Lower lobe of right lung (tissue), 2 donors: ENCODE results near the gene CPEB1. TPM values are rescaled to one million over a fixed set of nuclear protein-coding genes. Genes with fewer than 3 reads are reported as not detected.

ENCODE experiments used
- ATAC-seq, 2 donors: fragments of 200-7000 bp; cut with Tn5 transposase; one replicate each; pipeline ENCODE4 v1.9.1; 2020 to 2022; ENCODE audit warnings: mild to moderate bottlenecking in 2 of 2, moderate library complexity in 2 of 2
- DNase-seq: peaks from one replicate; pipeline ENCODE4 v3.0.0-alpha.2; 2020
- H3K27ac ChIP-seq: fragments of 200-600 bp; one replicate; pipeline ENCODE4 v1.8.0; 2022
- H3K27me3 ChIP-seq: fragments of 200-600 bp; one replicate; pipeline ENCODE4 v1.8.0; 2022; ENCODE audit warnings: low read depth
- H3K36me3 ChIP-seq: fragments of 200-600 bp; one replicate; pipeline ENCODE4 v1.8.0; 2022; ENCODE audit warnings: mild to moderate bottlenecking
- H3K4me1 ChIP-seq: fragments of 200-600 bp; one replicate; pipeline ENCODE4 v1.8.0; 2022
- H3K4me3 ChIP-seq: fragments of 200-600 bp; one replicate; pipeline ENCODE4 v1.8.0; 2022; ENCODE audit warnings: mild to moderate bottlenecking
- H3K9me3 ChIP-seq: fragments of 200-600 bp; one replicate; pipeline ENCODE4 v1.8.0; 2022
- CTCF ChIP-seq: fragments of 200-600 bp; IDR thresholded peaks from one replicate; pipeline ENCODE4 v1.8.0; 2022; ENCODE audit warnings: antibody characterized with exemption, mild to moderate bottlenecking
- intact Hi-C: fragments of 100-400 bp; cut with DNase I; formaldehyde crosslinking; loops from one replicate; pipeline ENCODE4 v1.11.0; 2022
- total RNA-seq: library from RNA; stranded (reverse); fragmentation: NEBNext Ultra II Directional; extraction: Animal tissue kit (Norgen Biotek cat#: 25700); gene quantifications from one replicate; pipeline ENCODE4 v1.2.1, GENCODE V29; 2021
- donor health status: DM: no; HTN: yes; CAD: no; lungs with severe emphysema.

CPEB1 gene
- total RNA-seq, 1 donor from 2014 or later = 2.7 TPM

- TF ChIP-seq CTCF = no peak
- Histone ChIP-seq H3K27me3 (no peaks in the 10 kb centered on the region), H3K36me3 (no peaks in the 10 kb centered on the region), H3K4me1 (peaks cover 5% of the 10 kb centered on the region), H3K27ac (no peak overlapping the region), H3K4me3 (no peak overlapping the region), H3K9me3 (no peaks in the 10 kb centered on the region)
- intact Hi-C loops = no loop called here
- DNase-seq (no peak), ATAC-seq (no peak)
These were observed 101.7 kb downstream of the CPEB1 start for GRCh38 chr15:82545478-82545877.

- TF ChIP-seq CTCF = no peak
- ATAC-seq = no peak
- no peaks in the 10 kb centered on the region for H3K36me3 ChIP-seq
- peaks cover 5% of the 10 kb centered on the region for H3K4me1 ChIP-seq
- H3K27ac ChIP-seq = no peak overlapping the region
- H3K9me3 ChIP-seq = no peaks in the 10 kb centered on the region
- no peaks in the 10 kb centered on the region for H3K27me3 ChIP-seq
- no peak for DNase-seq
- intact Hi-C loops = no loop called here
- H3K4me3 ChIP-seq = no peak overlapping the region
These were observed 102.2 kb downstream of the CPEB1 start for GRCh38 chr15:82545002-82545401.

GRCh38 chr15:82544431-82544830 lies 102.7 kb downstream of the CPEB1 start:
- TF ChIP-seq CTCF = no peak
- no peak for ATAC-seq
- no peaks in the 10 kb centered on the region for H3K36me3 ChIP-seq
- H3K4me3 ChIP-seq = no peak overlapping the region
- no peaks in the 10 kb centered on the region for H3K9me3 ChIP-seq
- intact Hi-C loops = no loop called here
- H3K27ac ChIP-seq = no peak overlapping the region
- H3K27me3 ChIP-seq = no peaks in the 10 kb centered on the region
- H3K4me1 ChIP-seq = peaks cover 7% of the 10 kb centered on the region
- no peak for DNase-seq

GRCh38 chr15:82543160-82543559 lies 104.0 kb downstream of the CPEB1 start:
- TF ChIP-seq CTCF = no peak
- Histone ChIP-seq H3K9me3 (no peaks in the 10 kb centered on the region), H3K4me1 (peaks cover 20% of the 10 kb centered on the region), H3K4me3 (no peak overlapping the region), H3K27ac (no peak overlapping the region), H3K36me3 (peaks cover 8% of the 10 kb centered on the region), H3K27me3 (no peaks in the 10 kb centered on the region)
- ATAC-seq = no peak
- no peak for DNase-seq
- intact Hi-C loops = no loop called here

- DNase-seq (no peak), ATAC-seq (peak; percentile 14 to 30)
- intact Hi-C loops = no loop called here
- Histone ChIP-seq H3K36me3 (peaks cover 30% of the 10 kb centered on the region), H3K9me3 (no peaks in the 10 kb centered on the region), H3K4me1 (peaks cover 26% of the 10 kb centered on the region), H3K27ac (peak overlapping the region; percentile 86), H3K4me3 (peak overlapping the region; percentile 97), H3K27me3 (no peaks in the 10 kb centered on the region)
- TF ChIP-seq CTCF = no peak
These were observed 106.2 kb downstream of the CPEB1 start for GRCh38 chr15:82540984-82541431.
